DMS 273 (cell line): Measurements from ENCODE around the gene BCLAF3.

Experiments
- DNase-seq: peaks from one replicate; lab custom pipeline; 2025; ENCODE audit not compliant: unreplicated experiment; lab: John Stamatoyannopoulos, UW

BCLAF3 gene

DNA sequence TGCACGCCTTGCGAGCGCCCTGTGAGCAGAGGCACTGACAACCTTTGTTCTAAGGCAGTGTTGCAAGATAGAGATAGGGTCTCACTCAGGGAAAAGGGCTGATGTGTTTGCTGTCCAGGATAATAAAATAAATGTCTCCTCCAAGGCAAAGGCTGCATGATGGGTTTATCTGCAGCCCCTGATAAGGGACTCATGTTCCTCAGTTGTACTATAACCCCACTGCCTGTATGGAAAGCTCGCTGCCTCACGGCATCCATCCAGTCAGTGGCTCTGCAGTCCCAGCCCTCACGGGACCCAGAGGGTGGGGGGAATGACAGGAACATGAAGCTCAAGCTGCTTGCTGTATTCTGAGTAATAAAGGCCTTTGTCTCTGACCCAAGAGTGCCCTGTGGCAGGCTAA is 22.6 kb downstream of the BCLAF3 start:
- no peak for DNase-seq

DNA sequence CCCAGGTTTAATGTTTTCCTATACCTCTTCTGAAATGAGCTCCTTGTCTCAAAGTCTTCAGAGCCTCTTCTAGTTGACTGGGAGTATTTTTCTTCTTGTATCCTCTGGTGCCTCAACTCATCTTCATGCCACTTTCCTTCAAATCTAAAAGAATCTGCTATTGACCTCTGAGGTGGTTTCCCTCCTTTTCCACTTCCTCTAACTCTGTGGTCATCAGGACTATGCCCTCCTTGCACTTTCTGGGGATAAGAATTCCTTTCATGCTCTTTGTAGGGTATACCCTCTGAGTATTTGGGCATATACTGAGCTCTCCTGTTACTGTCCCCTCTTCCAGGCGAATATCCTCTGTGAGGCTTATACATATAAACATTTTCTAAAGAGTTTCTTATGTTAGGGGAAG is 24.8 kb downstream of the BCLAF3 start:
- no peak for DNase-seq

DNA sequence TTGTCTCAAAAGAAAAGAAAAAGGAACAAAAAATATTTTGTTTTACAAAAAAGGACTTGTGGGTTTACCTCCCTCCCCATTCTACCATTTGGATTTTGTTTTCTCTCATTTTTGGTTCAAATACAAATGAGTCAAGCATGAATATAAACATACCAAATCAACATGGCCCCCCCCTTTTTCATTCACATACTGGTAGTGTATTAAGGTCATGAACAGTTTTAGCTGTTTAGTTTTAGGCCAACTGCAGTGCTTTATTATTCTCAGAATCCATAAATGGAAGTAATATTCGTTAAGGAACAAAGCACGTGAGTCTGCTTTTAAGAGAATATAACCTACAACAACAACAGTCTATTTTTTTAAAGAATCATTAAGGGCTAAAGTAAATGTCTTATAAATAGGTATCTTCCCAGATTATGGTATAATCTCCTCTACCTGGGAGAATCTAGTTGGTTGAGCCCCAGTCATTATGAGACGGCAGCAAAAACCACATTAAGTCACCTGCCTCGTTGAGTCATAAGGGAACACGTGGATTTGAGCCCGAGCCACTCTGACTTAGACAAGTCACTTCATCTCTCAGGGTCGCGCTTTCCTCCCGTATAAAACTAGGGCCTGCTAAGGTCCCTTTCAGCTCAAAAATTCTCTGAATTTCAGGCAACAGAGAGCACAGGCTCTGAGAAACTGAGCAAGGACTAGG is 26.7 kb downstream of the BCLAF3 start:
- no peak for DNase-seq

DNA sequence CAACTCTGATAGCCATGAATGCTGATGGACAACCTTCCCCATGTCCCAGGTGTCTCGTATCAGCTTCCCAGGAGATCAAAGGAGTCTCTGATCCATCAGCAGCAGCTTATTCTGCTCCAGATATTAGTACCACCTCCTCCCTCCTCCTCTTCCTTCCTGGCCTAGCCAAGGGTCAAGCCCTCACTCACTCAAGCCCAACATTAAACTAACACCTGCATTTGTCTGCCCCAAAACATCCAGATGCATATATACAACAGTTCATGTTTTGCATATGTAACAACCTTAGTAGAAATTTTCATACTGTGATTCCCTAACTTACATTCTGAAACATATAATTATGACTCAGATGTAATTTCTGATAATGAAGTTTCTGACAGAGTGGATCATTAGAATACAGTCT is 29.9 kb downstream of the BCLAF3 start:
- no peak for DNase-seq

DNA sequence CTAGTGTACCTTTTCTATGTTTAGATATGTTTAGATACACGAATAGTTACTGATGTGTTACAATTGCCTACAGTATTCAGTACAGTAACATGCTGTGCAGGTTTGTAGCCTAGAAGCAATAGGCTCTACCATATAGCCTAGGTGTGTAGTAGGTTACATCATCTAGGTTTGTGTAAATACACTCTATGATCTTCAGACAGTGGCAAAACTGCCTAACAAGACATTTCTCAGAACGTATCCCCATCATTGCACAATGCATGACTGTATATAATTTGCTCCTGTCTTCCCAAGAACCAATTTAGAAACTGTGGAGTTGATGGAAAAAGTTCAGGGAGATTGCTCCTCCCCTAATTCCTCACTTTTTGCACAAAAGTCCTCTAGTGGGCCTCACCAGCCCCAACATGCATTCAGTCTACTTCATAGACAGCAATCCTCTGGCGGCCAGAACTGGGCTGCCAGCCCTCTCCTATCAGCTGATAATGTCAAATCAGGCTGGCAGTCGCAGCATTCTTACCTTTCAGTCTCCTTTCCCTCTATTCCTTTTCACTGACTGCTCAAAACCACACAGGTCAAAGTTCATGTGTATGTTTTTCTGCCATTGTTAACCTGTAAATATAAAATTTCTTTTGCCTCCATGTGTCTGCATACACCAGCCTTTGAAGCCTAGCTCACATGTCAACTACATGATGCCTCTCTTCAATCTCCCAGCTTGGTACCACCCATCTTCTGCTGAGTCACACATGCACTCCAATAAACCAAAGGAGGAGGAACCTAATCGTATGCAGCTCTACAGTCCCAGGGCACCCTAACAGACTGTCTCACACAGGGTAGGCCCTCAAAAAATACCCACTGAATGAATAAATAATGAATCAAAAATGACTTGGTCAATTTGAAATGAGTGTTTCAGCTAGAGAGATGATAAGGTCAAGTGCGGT is 32.0 kb downstream of the BCLAF3 start:
- DNase-seq = no peak

DNA sequence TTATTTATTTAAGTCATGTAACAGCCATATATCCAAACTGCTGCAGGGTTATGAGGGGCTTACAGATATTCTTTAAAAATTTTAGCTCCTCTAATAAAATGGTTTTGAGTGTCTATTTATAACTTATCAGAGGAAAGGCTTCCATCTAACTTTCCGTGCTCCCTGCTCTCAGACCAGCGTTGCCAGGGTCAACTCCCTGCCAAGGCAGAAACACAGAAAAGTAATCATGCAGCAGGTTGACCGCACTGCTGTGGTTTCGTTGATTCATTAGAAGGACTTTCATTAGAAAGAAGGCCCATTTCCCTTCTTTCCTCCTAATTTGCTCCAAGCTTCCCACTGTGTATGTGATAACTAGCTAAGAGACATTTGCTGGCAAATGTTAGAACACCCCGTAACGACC is 33.9 kb downstream of the BCLAF3 start:
- no peak for DNase-seq

DNA sequence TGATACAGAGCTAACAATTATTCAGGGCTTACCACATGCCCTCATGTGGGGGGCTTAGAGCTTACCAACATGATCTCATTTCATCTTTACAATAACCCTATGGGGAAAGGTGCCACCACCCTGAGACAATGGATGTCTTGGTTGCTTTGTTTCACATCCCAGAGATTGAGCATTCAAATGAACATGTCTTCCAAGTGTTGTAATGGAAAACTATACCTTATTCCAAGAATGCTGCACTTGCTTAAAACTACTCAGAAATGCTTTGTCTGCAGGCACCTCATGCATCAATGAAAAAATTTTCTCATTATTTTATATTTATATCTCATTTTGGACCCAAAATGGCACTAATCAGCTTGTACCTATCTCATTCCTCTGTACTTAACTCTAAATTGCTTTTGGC is 34.6 kb downstream of the BCLAF3 start:
- no peak for DNase-seq

DNA sequence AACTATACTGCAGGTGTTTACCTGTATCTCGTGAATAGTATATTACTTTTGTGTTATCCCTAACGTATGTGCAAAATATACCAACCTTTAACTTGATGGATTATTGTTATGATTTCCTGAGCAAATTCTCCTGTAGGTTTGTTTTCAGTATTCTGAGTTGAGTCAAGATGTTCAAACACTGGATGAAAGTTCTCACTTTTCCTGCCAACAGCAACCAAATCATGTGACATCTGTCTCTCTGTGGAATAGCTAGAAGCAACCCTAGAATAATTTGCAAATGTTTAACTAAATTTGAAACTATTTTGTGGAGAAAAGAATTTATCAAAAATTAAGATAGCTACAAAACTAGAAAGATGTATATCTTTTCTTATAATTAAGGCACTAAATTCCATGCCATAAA is 35.6 kb downstream of the BCLAF3 start:
- DNase-seq = no peak

DNA sequence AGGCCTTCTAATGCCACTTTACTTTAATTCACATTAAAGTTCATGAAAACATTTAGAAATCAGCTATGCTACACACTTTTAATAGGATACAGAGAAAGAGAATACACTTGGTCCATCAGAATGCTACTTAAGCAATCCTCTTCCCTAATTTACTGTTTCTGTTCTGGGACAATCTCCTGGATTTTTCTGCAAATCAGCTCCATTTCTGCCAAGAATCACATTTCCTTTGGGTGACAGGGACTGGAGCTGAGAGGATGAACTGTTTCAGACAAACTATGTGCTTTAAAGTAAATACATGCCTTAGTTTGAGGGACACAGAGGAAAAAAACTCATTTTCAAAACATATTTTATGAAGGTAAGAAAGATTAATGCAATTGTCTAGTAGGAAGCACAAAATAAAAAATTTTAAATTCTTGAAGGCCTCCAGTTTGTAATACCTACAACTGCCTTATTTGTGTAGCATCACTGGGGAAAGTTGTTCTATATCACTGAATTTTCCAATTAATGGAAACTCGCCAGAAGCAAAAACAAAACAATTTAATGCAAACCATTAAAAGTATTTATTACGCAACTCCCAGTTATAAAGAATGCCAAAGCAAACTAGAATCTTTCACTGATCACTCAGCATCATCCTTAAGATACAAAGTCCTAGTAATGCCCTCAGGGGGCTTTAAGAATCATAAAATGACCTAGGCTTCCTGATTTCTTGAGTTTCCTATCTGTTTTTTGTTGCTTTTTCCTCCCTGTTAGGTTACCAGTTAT is 36.3 kb downstream of the BCLAF3 start:
- DNase-seq = no peak

DNA sequence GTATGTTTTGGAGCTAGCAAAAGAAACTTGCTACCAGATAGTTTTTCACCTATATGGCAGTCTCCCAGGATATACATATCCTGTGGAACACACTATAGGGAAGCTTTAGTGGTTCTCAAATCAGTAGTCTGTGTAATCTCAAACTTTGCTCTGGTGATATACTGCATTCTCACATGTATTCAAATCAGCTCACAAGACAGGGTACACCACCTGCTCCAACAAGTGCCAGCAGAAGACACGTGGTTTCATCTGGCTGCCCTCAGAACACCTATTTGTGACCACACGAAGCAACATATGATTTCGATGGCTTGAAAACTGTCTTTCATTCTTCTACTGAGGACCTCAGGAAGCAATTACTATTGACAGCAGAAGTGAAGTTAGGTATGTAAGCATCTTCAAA is 37.7 kb downstream of the BCLAF3 start:
- DNase-seq = no peak

DNA sequence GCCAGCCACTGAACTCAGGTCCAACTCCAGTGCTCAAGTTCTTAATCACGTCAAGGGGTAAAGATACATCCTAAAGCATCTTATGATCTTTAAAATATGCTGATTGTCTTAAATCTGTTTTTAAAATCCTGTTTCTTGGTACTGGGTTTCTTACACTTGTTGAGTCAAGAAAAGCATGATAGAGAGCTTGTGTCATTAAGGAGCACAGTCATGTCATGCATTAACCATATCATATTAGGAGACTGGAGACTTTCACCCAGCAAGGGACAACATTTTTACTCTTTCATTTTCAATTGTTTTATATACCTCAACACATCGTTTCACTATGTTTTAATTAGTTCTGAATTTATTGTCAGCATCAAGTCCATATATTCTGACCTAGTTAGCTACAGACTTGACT is 41.5 kb downstream of the BCLAF3 start:
- DNase-seq = no peak

DNA sequence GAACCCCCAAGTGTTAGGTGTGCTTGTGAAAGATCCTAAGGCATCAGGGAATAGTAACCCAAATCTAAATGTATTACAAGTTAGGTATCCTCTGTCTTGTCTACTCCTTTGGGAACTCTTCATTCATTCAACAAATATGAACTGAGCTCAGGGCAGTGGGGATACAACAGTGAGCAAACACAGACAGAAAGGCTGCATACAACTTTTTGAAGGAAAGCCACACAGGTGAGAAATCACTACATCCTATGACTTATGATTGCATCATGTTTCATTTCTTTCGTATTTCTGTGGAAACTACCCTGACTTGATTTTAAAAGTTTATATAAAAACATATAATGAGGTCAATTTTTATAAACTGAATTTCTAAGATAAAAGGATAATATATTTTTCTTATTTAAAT is 43.2 kb downstream of the BCLAF3 start:
- no peak for DNase-seq
